Nasal cavity respiratory epithelium epithelial cell of viscerocranial mucosa (primary cell): Measurements from ENCODE around the gene NDUFS8. TPM values are rescaled to one million over a fixed set of nuclear protein-coding genes. Genes with fewer than 3 reads are reported as not detected.

ENCODE experiments used
- total RNA-seq: library from RNA; depleted of rRNA; stranded (reverse); fragments of >200 nt; gene quantifications from 2 replicates; pipeline ENCODE4 v1.2.3, GENCODE V29; 2014

Gene NDUFS8
- total RNA-seq, result 97.7 and 109 TPM in 2 replicates

GRCh38 chr11:68030318-68031143 is at the start of gene NDUFS8:
NDUFS8 (plus strand) TSS chr11:68030681; CDS start chr11:68032152, 1,471 bp downstream.

DNA sequence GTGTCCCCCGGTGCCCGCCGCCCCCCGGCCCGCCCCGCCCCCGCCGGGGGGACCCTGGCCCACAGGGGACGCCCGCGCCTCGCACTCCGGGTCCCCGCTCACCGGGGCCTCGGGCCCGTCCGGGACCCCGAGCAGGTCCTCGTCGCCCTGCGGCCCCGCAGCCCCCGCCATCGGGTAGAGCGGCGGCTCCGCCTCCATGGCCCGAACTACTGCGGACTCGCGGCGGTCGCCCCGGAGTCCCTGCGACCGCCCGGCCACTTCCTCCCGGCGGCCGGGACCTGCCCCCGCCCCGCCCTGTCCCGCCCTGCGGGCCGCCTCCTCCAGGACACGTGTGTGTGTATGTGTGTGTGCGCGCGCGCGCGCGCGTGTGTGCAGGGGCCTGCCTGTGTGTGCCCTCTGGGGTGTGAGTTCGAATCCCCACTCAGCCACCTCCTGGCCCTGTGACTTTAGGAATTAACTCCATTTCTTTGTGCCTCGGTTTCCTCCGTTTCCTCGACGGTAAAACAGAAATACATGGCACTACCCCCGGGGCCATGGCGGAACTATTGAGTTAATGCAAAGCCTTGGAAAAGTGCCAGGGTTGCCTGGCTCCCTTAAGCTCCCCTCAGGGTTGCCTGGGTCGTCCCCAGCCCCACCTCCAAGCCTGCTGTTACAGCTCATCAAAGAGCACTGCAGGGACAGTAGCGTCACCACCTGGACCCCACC is 26.5 kb upstream of the NDUFS8 start, which contains the start of gene UNC93B1:
Gene UNC93B1, minus strand, starts transcription at position 252 of the 705 bp plus-strand sequence. Its CDS starts 54 bp downstream, at position 198.

DNA sequence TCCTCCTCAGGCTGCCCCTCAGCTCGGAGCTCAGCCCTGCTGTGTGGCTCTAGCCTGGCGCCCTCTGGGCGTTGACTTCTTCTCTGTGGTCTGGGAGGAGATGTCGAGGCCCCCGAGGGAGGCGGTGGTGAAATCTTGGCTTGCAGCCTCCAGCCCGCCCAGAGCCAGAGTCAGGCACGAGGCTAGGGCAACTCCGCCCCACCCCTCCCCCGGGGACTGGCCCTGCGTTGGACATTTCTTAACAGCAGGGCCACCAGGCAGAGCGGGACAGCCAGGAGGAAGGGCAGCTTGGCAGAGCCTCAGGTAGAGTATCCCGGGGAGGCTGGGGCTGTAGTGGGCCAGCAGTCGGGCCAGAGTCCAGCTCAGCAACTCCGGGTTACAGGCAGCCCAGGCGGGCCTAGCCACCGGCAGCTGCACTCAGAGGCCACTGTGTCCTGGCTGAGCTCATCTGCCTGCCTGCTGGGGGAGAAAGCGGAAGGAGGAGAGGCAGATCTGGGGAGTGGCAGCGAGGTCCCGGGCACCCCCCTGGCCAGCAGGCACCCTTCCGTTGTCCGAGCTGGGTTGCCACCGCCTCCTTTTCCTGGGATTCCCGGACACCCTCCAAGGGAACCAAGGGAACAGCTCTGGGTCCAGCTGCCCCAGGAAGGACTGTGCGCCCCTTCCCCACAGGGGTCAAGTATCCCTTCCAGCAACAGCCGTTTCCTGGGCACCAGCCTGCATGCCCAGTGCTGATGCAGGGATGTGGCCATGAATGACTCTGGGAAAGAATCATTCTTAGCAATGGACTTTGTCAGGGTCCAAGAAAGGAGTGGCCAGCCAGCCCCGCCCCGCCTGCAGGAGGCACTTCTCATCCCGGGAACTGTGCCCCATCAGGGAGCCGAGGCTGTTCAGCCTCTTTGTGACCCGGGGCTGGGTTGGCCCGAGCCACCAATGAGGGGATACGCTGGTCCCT is 20.1 kb upstream of the NDUFS8 start, which contains the start of gene ALDH3B1:
Gene ALDH3B1, plus strand, starts transcription at position 238 of the 952 bp plus-strand sequence. CDS start 4,971 bp downstream, outside the sequence.

DNA sequence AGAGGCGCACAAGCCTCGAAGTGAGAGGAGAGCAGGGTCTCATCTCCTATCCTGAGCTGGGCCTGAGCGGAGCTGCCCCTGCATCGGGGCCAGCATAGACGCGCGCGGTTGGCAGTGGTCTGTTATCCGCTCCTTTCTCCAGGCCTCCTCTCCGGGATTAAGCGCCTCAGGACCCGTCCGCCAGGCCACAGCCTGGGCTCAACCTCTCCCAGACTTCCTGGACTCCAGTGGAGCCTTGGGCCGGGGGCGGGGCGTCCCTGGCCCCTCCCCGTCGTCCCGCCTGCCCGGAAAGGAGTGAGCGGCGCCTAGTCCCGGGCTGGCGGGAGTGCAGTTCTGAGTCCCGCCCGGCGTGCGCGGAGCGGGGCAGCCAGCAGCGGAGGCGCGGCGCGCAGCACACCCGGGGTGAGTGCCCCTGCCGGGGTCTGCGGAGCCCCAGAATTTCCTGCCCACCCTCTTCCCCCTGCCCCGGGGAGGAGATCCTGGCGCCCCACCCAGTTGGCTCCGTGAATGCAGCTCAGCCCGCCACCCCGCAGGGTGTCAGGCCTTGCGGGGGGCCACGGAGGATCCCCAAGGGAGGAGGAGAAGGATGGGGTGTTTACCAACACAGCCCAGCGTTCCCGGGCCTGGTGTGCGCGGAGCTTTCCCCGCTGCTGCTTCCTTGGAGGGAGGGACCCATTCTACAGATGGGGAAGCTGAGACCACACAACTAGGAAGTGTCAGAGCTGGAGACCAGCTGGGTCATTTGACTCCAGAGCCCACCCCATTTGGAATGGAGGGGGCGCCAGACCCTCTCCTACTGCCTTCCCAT is 8.4 kb downstream of the NDUFS8 start, which contains the start of gene TCIRG1:
Gene TCIRG1, plus strand, starts transcription at position 308 of the 808 bp plus-strand sequence. CDS start 2,247 bp downstream, outside the sequence.

Other genes with a start within 250 kb of the NDUFS8 start
- gene UNC93B1, start 26.6 kb upstream of the NDUFS8 start, total RNA-seq, result 26.3 and 29.1 TPM in 2 replicates
- gene ALDH3B1, start 20.4 kb upstream of the NDUFS8 start, total RNA-seq, result 1.0 and 3.0 TPM in 2 replicates
- 21.5 and 53.5 TPM in 2 replicates for gene TCIRG1, start 8.3 kb downstream of the NDUFS8 start, total RNA-seq
- gene CHKA, start 90.7 kb downstream of the NDUFS8 start, total RNA-seq, result 4.1 and 8.4 TPM in 2 replicates
- 41.7 and 47.4 TPM in 2 replicates for gene KMT5B, start 182.6 kb downstream of the NDUFS8 start, total RNA-seq
- 25.6 and 29.2 TPM in 2 replicates for gene C11orf24, start 241.3 kb downstream of the NDUFS8 start, total RNA-seq